HL-60/S4 treated with retinoic acid at 250 ng/mL for 4 days and 3 days (cell line): ENCODE results near the gene MRPL40.
"Not testable (repeated sequence)": the region's sequence is repeated elsewhere in the genome, so short reads cannot be mapped to it uniquely, and the experiment has no call there.

Experiments
- in situ Hi-C: fragments of 300-500 bp; cut with MboI; formaldehyde crosslinking; loops from 2 replicates; pipeline ENCODE4 v1.7.0; 2022; ENCODE audit warnings: low sequenced_read_pairs

Gene MRPL40

GRCh38 chr22:19436444-19437161 lies 4.3 kb downstream of the MRPL40 start:
- in situ Hi-C loops = loop anchor here (10.0 kb wide), 1 partner anchor 62 kb away; no protein-coding TSS in a partner anchor

GRCh38 chr22:19438298-19438697 lies 6.0 kb downstream of the MRPL40 start:
- in situ Hi-C loops = loop anchor here (10.0 kb wide), 1 partner anchor 63 kb away; no protein-coding TSS in a partner anchor

GRCh38 chr22:19440411-19441195 lies 8.3 kb downstream of the MRPL40 start:
- in situ Hi-C loops = no loop called here

GRCh38 chr22:19442166-19442565 lies 9.8 kb downstream of the MRPL40 start:
- in situ Hi-C loops = no loop called here

- in situ Hi-C loops = no loop called here
Observed at GRCh38 chr22:19443544-19444211, 11.3 kb downstream of the MRPL40 start.

GRCh38 chr22:19445279-19445982 lies 13.1 kb downstream of the MRPL40 start:
- in situ Hi-C loops = not testable (repeated sequence)

GRCh38 chr22:19446603-19447329 lies 14.4 kb downstream of the MRPL40 start:
- in situ Hi-C loops = no loop called here

GRCh38 chr22:19447330-19448075 lies 15.2 kb downstream of the MRPL40 start, which contains the start of gene C22orf39:
TSS of gene C22orf39 (minus strand) at chr22:19447711. CDS start at chr22:19447688, 23 bp downstream.
- in situ Hi-C loops = no loop called here

GRCh38 chr22:19448076-19448607 lies 15.8 kb downstream of the MRPL40 start:
- in situ Hi-C loops = no loop called here

GRCh38 chr22:19448739-19449421 lies 16.5 kb downstream of the MRPL40 start:
- in situ Hi-C loops = no loop called here

- in situ Hi-C loops = no loop called here
Observed at GRCh38 chr22:19449422-19449767, 17.1 kb downstream of the MRPL40 start.

GRCh38 chr22:19450363-19451175 lies 18.2 kb downstream of the MRPL40 start:
- in situ Hi-C loops = no loop called here

- in situ Hi-C loops = no loop called here
Observed at GRCh38 chr22:19451570-19451969, 19.2 kb downstream of the MRPL40 start.

- in situ Hi-C loops = no loop called here
Observed at GRCh38 chr22:19453718-19454117, 21.4 kb downstream of the MRPL40 start.

- in situ Hi-C loops = no loop called here
Observed at GRCh38 chr22:19454156-19454555, 21.8 kb downstream of the MRPL40 start.

GRCh38 chr22:19455033-19455432 lies 22.7 kb downstream of the MRPL40 start:
- in situ Hi-C loops = no loop called here

GRCh38 chr22:19455585-19456370 lies 23.4 kb downstream of the MRPL40 start:
- in situ Hi-C loops = no loop called here
